ENCODE measurements around the gene XRN2.

DNA sequence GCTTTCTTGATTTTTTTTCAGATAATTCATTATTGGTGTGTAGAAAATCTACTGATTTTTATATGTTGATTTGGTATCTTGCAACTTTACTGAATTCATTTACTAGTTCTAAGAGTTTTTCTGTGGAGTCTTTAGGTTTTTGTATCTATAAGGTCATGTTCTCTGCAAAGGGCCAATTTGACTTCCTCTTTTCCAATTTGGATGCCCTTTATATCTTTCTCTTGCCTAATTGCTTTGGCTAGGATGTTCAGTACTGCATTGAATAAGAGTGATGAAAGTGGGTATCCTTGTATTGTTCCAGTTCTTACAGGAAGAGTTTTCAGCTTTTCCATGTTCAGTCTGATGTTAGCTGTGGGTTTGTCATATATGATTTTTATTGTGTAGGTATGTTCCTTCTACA lies 108.6 kb downstream of the XRN2 start:
- TF ChIP-seq, protein P1, sequence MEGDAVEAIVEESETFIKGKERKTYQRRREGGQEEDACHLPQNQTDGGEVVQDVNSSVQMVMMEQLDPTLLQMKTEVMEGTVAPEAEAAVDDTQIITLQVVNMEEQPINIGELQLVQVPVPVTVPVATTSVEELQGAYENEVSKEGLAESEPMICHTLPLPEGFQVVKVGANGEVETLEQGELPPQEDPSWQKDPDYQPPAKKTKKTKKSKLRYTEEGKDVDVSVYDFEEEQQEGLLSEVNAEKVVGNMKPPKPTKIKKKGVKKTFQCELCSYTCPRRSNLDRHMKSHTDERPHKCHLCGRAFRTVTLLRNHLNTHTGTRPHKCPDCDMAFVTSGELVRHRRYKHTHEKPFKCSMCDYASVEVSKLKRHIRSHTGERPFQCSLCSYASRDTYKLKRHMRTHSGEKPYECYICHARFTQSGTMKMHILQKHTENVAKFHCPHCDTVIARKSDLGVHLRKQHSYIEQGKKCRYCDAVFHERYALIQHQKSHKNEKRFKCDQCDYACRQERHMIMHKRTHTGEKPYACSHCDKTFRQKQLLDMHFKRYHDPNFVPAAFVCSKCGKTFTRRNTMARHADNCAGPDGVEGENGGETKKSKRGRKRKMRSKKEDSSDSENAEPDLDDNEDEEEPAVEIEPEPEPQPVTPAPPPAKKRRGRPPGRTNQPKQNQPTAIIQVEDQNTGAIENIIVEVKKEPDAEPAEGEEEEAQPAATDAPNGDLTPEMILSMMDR (conservative IDR thresholded peaks at IDR 0.05; ENCODE audit: low read depth, low read length), result no peak
- TF ChIP-seq EZH2 (IDR thresholded peaks at IDR 0.05; ENCODE audit: borderline replicate concordance, low read depth, low read length, poor library complexity, severe bottlenecking), result no peak

Measured in A673 (cell line).